Chondrocyte (in vitro differentiated cells): ENCODE data around the gene CD276. TPM values are rescaled to one million over a fixed set of nuclear protein-coding genes. Genes with fewer than 3 reads are reported as not detected.

Source experiments
- DNase-seq: peaks from one replicate; pipeline ENCODE4 v3.0.0; 2021; ENCODE audit warnings: mixed read lengths, low spot score
- H3K27ac Mint-ChIP-seq: one replicate; pipeline ENCODE4 v1.8.0; 2021; ENCODE audit warnings: mild to moderate bottlenecking, moderate library complexity, mixed read lengths; ENCODE audit not compliant: unreplicated experiment
- H3K27me3 Mint-ChIP-seq: 2 replicates; pipeline ENCODE4 v1.8.0; 2021; ENCODE audit warnings: low read depth, mixed read lengths
- H3K36me3 Mint-ChIP-seq: 2 replicates; pipeline ENCODE4 v1.8.0; 2021; ENCODE audit warnings: low read depth, mixed read lengths
- H3K4me1 Mint-ChIP-seq: 2 replicates; pipeline ENCODE4 v1.8.0; 2021; ENCODE audit warnings: low read depth, mild to moderate bottlenecking, mixed read lengths
- H3K4me3 Mint-ChIP-seq: one replicate; pipeline ENCODE4 v1.8.0; 2021; ENCODE audit warnings: mild to moderate bottlenecking, moderate library complexity, mixed read lengths; ENCODE audit not compliant: unreplicated experiment
- H3K9me3 Mint-ChIP-seq: 2 replicates; pipeline ENCODE4 v1.8.0; 2021; ENCODE audit warnings: low read depth, mixed read lengths
- CTCF ChIP-seq: fragments of 200-600 bp; sonication (generic); IDR thresholded peaks from 2 replicates; pipeline ENCODE4 v1.5.0; 2021; ENCODE audit warnings: antibody characterized with exemption, mild to moderate bottlenecking, moderate library complexity
- total RNA-seq: library from RNA; stranded (reverse); gene quantifications from 3 replicates; pipeline ENCODE4 v1.2.1, GENCODE V29; 2021

The CD276 gene
- total RNA-seq, 1 donor from 2014 or later = 196 TPM

- no peak for DNase-seq
- Mint-ChIP-seq H3K27ac (no peak overlapping the region), H3K4me3 (no peak overlapping the region), H3K36me3 (peaks cover 2% of the 10 kb centered on the region), H3K27me3 (no peaks in the 10 kb centered on the region), H3K4me1 (peaks cover 13% of the 10 kb centered on the region), H3K9me3 (no peaks in the 10 kb centered on the region)
- no peak for TF ChIP-seq CTCF
These were observed 66.3 kb downstream of the CD276 start for GRCh38 chr15:73750438-73750837.

- TF ChIP-seq CTCF = no peak
- H3K9me3 Mint-ChIP-seq = no peaks in the 10 kb centered on the region
- H3K36me3 Mint-ChIP-seq = peaks cover 2% of the 10 kb centered on the region
- H3K4me1 Mint-ChIP-seq = peaks cover 13% of the 10 kb centered on the region
- no peak for DNase-seq
- H3K4me3 Mint-ChIP-seq = peak overlapping the region; percentile 67
- no peaks in the 10 kb centered on the region for H3K27me3 Mint-ChIP-seq
- no peak overlapping the region for H3K27ac Mint-ChIP-seq
These were observed 66.8 kb downstream of the CD276 start for GRCh38 chr15:73750951-73751350.

GRCh38 chr15:73751511-73751898 lies 67.3 kb downstream of the CD276 start:
- Mint-ChIP-seq H3K27me3 (no peaks in the 10 kb centered on the region), H3K27ac (no peak overlapping the region), H3K4me3 (peak overlapping the region; percentile 67), H3K36me3 (no peaks in the 10 kb centered on the region), H3K9me3 (no peaks in the 10 kb centered on the region), H3K4me1 (peaks cover 13% of the 10 kb centered on the region)
- no peak for DNase-seq
- no peak for TF ChIP-seq CTCF

GRCh38 chr15:73751899-73752805 lies 68.0 kb downstream of the CD276 start:
- no peak for TF ChIP-seq CTCF
- no peak for DNase-seq
- H3K4me3 Mint-ChIP-seq = peak overlapping the region; percentile 59
- H3K27me3 Mint-ChIP-seq = peaks cover 1% of the 10 kb centered on the region
- H3K27ac Mint-ChIP-seq = no peak overlapping the region
- no peaks in the 10 kb centered on the region for H3K9me3 Mint-ChIP-seq
- no peaks in the 10 kb centered on the region for H3K36me3 Mint-ChIP-seq
- H3K4me1 Mint-ChIP-seq = peaks cover 9% of the 10 kb centered on the region

- Mint-ChIP-seq H3K4me1 (peaks cover 8% of the 10 kb centered on the region), H3K27ac (no peak overlapping the region), H3K9me3 (no peaks in the 10 kb centered on the region), H3K27me3 (peaks cover 6% of the 10 kb centered on the region), H3K36me3 (no peaks in the 10 kb centered on the region), H3K4me3 (no peak overlapping the region)
- no peak for TF ChIP-seq CTCF
- no peak for DNase-seq
These were observed 68.6 kb downstream of the CD276 start for GRCh38 chr15:73752806-73753193.
